OCI-LY3 (cell line): ENCODE results near the gene EMID1.

Experiments
- H2AFZ ChIP-seq: fragments of 200-600, 300-600 bp; shearing (Covaris generic); 2 replicates; pipeline ENCODE4 v1.6.0; 2014; ENCODE audit warnings: antibody characterized with exemption, low read depth, low read length
- H3K27ac ChIP-seq: fragments of 200-600, 300-600 bp; sonication (generic); 2 replicates; pipeline ENCODE4 v1.5.1; 2014; ENCODE audit warnings: mild to moderate bottlenecking, low read length, moderate library complexity, mixed read lengths
- H3K27me3 ChIP-seq: fragments of 200-600, 300-600 bp; sonication (generic); 2 replicates; pipeline ENCODE4 v1.6.1; 2014; ENCODE audit warnings: low read depth, low read length, mixed read lengths
- H3K36me3 ChIP-seq: fragments of 200-600, 300-600 bp; sonication (generic); replicated peaks from 2 replicates; pipeline ENCODE3; 2014; ENCODE audit warnings: low read depth, low read length, mixed read lengths
- H3K4me1 ChIP-seq: fragments of 300-600, 200-600 bp; sonication (generic); 2 replicates; pipeline ENCODE4 v1.6.1; 2014; ENCODE audit warnings: low read length, mixed read lengths
- H3K4me2 ChIP-seq: fragments of 200-600, 300-600 bp; sonication (generic); 2 replicates; pipeline ENCODE4 v1.6.1; 2014; ENCODE audit warnings: low read length, mixed read lengths
- H3K4me3 ChIP-seq: fragments of 300-600, 200-600 bp; sonication (generic); 2 replicates; pipeline ENCODE4 v1.5.1; 2014; ENCODE audit warnings: antibody characterized with exemption, mild to moderate bottlenecking, low read length, moderate library complexity
- H3K79me2 ChIP-seq: fragments of 300-600, 200-600 bp; shearing (Covaris generic); 2 replicates; pipeline ENCODE4 v1.6.1; 2014; ENCODE audit warnings: mild to moderate bottlenecking, low read length, mixed read lengths
- H3K9ac ChIP-seq: fragments of 300-600, 200-600 bp; shearing (Covaris generic); 2 replicates; pipeline ENCODE4 v1.6.0; 2014; ENCODE audit warnings: mild to moderate bottlenecking, low read length, moderate library complexity
- H3K9me3 ChIP-seq: fragments of 200-600, 300-600 bp; shearing (Covaris generic); 2 replicates; pipeline ENCODE4 v1.6.1; 2014; ENCODE audit warnings: low read length, mixed read lengths; ENCODE audit not compliant: insufficient read depth
- H4K20me1 ChIP-seq: fragments of 200-600, 300-600 bp; sonication (generic); 2 replicates; pipeline ENCODE4 v1.6.1; 2016; ENCODE audit warnings: low read length, mixed read lengths; ENCODE audit not compliant: insufficient read depth
- EZH2phosphoT487 ChIP-seq: fragments of 200-600 bp; shearing (Covaris generic); IDR thresholded peaks from 2 replicates; pipeline ENCODE4 v1.6.1; 2018; ENCODE audit warnings: antibody characterized with exemption, mixed run types, low read depth
- TF ChIP-seq, protein P1 (sequence below): fragments of 200-600, 300-600 bp; sonication (generic); IDR thresholded peaks from 2 replicates; pipeline ENCODE4 v1.5.1; 2014; ENCODE audit warnings: antibody characterized with exemption, low read length, low read depth

The EMID1 gene

DNA sequence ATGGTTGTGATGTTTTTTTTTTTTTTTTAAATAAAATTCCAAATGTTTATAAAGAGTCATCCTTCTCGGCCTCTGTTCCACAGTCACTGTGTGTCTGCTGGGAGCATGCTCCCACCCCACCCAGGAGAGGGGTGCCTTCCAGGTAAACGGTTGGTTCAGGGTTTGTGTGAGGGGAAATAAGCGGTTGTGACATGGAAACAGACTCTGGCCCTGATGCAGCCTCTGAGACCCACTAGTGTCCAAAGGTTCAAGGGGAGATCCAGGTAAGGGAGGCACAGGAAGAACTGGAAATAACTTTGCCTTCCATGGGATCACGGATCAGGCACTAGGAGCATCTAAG lies 94.7 kb downstream of the EMID1 start:
- Histone ChIP-seq H3K27ac (no peak overlapping the region), H4K20me1 (peaks cover 49% of the 10 kb centered on the region), H2AFZ (no peak overlapping the region), H3K79me2 (0 out of 2 replicates have a peak, but pooled peaks cover 3% of the 10 kb centered on the region), H3K9ac (no peak overlapping the region), H3K4me2 (no peak overlapping the region), H3K4me1 (no peaks in the 10 kb centered on the region), H3K36me3 (peaks cover 52% of the 10 kb centered on the region), H3K4me3 (no peak overlapping the region), H3K9me3 (no peaks in the 10 kb centered on the region), H3K27me3 (no peaks in the 10 kb centered on the region)
- no peak for TF ChIP-seq EZH2phosphoT487
- TF ChIP-seq, protein P1, sequence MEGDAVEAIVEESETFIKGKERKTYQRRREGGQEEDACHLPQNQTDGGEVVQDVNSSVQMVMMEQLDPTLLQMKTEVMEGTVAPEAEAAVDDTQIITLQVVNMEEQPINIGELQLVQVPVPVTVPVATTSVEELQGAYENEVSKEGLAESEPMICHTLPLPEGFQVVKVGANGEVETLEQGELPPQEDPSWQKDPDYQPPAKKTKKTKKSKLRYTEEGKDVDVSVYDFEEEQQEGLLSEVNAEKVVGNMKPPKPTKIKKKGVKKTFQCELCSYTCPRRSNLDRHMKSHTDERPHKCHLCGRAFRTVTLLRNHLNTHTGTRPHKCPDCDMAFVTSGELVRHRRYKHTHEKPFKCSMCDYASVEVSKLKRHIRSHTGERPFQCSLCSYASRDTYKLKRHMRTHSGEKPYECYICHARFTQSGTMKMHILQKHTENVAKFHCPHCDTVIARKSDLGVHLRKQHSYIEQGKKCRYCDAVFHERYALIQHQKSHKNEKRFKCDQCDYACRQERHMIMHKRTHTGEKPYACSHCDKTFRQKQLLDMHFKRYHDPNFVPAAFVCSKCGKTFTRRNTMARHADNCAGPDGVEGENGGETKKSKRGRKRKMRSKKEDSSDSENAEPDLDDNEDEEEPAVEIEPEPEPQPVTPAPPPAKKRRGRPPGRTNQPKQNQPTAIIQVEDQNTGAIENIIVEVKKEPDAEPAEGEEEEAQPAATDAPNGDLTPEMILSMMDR: no peak

DNA sequence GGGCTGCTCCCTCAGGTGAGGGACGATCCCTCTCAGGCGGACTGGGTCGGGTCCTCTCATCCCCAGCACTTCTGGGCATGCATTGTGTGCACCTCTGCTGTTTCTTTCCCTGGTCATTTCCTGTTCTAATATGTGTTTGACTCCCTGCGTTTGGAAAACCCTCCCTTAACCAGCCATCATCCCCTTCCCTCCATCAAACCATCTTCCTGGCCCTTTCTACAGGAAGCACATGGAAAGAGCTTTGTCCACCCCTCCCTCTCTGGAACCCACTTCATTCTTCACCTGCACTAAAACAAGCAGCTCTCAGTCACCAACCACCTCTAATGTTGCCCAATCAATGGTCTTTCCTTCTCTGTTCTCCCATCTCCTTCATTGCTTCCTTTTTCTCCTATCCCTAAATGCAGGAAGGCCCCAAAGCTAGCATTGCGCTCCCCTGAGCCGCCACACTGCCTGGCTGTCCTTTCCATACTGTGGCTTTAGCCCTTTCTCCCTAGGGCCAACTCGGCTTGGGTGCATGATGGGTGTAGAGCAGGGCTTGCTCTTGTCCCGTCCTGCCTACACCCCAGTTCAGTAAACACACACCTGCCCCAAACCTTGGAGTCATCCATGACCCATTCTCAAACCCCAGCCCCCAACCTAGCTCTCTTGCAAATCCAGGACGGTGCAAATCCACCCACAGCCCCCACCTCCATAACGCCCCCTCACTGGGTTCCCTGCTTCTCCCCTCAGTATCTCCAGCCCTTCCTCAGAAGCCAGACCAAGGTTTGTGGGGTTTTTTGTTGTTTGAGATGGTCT lies 95.3 kb downstream of the EMID1 start:
- peaks cover 44% of the 10 kb centered on the region for H4K20me1 ChIP-seq
- H3K79me2 ChIP-seq: no peaks in the 10 kb centered on the region
- 0 out of 2 replicates have a peak overlapping the region, but pooled peaks have one; percentile 2 for H3K27ac ChIP-seq
- H3K9me3 ChIP-seq: no peaks in the 10 kb centered on the region
- H2AFZ ChIP-seq: no peak overlapping the region
- no peak overlapping the region for H3K4me3 ChIP-seq
- no peak overlapping the region for H3K4me2 ChIP-seq
- H3K9ac ChIP-seq: no peak overlapping the region
- TF ChIP-seq, protein P1: no peak
- no peak for TF ChIP-seq EZH2phosphoT487
- H3K36me3 ChIP-seq: peaks cover 46% of the 10 kb centered on the region
- H3K27me3 ChIP-seq: no peaks in the 10 kb centered on the region
- H3K4me1 ChIP-seq: no peaks in the 10 kb centered on the region

DNA sequence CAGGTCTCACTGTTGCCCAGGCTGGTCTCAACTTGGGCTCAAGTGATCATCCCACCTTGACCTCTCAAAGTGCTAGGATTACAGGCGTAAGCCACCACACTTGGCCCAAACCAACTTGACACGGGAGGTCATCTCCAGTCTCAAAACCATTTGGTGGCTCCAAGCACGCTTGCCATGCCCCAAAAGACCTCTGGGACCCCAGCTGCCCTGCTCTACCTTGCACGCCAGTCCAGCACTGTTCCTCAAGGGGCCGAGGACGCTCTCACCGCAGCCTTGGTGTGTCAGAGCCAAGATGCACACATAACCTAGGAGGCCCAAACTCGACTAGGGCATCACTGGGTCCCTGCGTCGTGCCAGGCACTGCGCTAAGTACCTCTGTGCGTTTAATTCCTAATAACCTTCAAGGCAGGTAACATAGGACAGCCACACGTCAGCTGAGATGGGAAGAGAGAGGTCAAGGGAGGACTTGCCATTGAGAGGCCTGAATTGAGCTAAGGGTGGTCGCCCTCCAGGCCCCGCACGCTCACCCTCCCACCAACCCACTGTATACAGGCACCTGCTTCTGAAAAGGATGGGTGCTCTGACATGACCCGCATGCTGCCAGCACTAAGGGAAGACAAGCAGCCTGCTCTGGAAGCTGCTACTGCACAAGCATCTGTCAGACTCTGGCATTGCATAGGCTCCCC lies 96.2 kb downstream of the EMID1 start:
- H3K79me2 ChIP-seq: no peaks in the 10 kb centered on the region
- no peaks in the 10 kb centered on the region for H3K9me3 ChIP-seq
- peaks cover 4% of the 10 kb centered on the region; the same call in 1 of the 2 replicates for H3K4me1 ChIP-seq
- H3K27ac ChIP-seq: no peak overlapping the region
- peaks cover 42% of the 10 kb centered on the region for H4K20me1 ChIP-seq
- no peak overlapping the region for H2AFZ ChIP-seq
- H3K4me2 ChIP-seq: no peak overlapping the region
- H3K4me3 ChIP-seq: no peak overlapping the region
- H3K27me3 ChIP-seq: peaks cover 5% of the 10 kb centered on the region; the same call in 1 of the 2 replicates
- peaks cover 37% of the 10 kb centered on the region for H3K36me3 ChIP-seq
- TF ChIP-seq EZH2phosphoT487: no peak
- TF ChIP-seq, protein P1: no peak
- H3K9ac ChIP-seq: no peak overlapping the region

DNA sequence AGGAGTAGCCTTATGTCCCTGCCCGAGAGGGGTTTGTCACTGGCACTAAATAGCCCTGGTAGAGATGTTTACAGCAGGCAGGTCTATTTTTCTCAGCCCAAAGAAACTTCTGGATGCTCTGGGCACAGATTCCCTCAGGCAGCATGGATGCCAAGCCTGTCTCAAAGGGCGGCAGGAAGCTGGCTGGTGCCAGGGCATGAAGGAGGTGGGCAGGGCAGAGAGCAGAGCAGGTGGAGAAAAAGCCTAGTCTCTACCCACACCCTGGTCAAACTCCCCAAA lies 96.6 kb downstream of the EMID1 start:
- Histone ChIP-seq H3K9ac (no peak overlapping the region), H3K36me3 (peaks cover 33% of the 10 kb centered on the region), H3K9me3 (no peaks in the 10 kb centered on the region), H4K20me1 (peaks cover 38% of the 10 kb centered on the region), H3K4me3 (no peak overlapping the region), H3K4me2 (no peak overlapping the region), H3K4me1 (peaks cover 4% of the 10 kb centered on the region; the same call in 1 of the 2 replicates), H3K27ac (no peak overlapping the region), H3K27me3 (peaks cover 5% of the 10 kb centered on the region; the same call in 1 of the 2 replicates), H2AFZ (no peak overlapping the region), H3K79me2 (no peaks in the 10 kb centered on the region)
- TF ChIP-seq, protein P1: no peak
- no peak for TF ChIP-seq EZH2phosphoT487
